Endothelial cell of umbilical vein (primary cell): ENCODE measurements around the gene PCGF5.
"Not testable (repeated sequence)": the region's sequence is repeated elsewhere in the genome, so short reads cannot be mapped to it uniquely, and the experiment has no call there.

Experiments used
- CTCF ChIP-seq, 2 donors: IDR thresholded peaks; 1 replicate in 1 of 2; 2 replicates in 1 of 2; pipeline ENCODE4 v1.5.1; 2011; ENCODE audit warnings: low read length in 2 of 2, mild to moderate bottlenecking in 2 of 2, moderate library complexity in 2 of 2, control low read depth in 1 of 2, inconsistent platforms in 1 of 2, low read depth in 1 of 2; ENCODE audit not compliant: insufficient read depth in 1 of 2; ENCODE audit errors: extremely low read depth in 1 of 2
- EZH2 ChIP-seq: IDR thresholded peaks from 2 replicates; pipeline ENCODE4 v1.6.1; 2012; ENCODE audit warnings: borderline replicate concordance, low read depth, mild to moderate bottlenecking, moderate library complexity, low read length, inconsistent platforms; ENCODE audit not compliant: severe bottlenecking
- GATA2 ChIP-seq: IDR thresholded peaks from 2 replicates; pipeline ENCODE4 v1.7.0; 2011; ENCODE audit warnings: low read depth, mild to moderate bottlenecking, moderate library complexity, mixed read lengths, low read length; ENCODE audit not compliant: insufficient read length, insufficient read depth
- JUN ChIP-seq: IDR thresholded peaks from 2 replicates; pipeline ENCODE4 v1.6.1; 2011; ENCODE audit warnings: borderline replicate concordance, low read depth; ENCODE audit not compliant: insufficient read length, insufficient read depth
- MAX ChIP-seq: IDR thresholded peaks from 2 replicates; pipeline ENCODE4 v1.6.1; 2011; ENCODE audit not compliant: insufficient read depth, insufficient read length
- MYC ChIP-seq: IDR thresholded peaks from one replicate; pipeline ENCODE4 v1.6.1; 2011; ENCODE audit warnings: mild to moderate bottlenecking, low read depth, low read length
- POLR2A ChIP-seq: IDR thresholded peaks from 2 replicates; pipeline ENCODE4 v1.6.1; 2012; ENCODE audit warnings: low read depth, mild to moderate bottlenecking, control low read depth, low read length
- POLR2AphosphoS5 ChIP-seq: IDR thresholded peaks from 2 replicates; pipeline ENCODE4 v1.6.1; 2012; ENCODE audit warnings: low read depth, mild to moderate bottlenecking, control low read depth, low read length, moderate library complexity; ENCODE audit not compliant: insufficient read depth

GRCh38 chr10:91188010-91188409 lies 32.5 kb upstream of the PCGF5 start:
- not testable (repeated sequence) for TF ChIP-seq MAX; POLR2A; CTCF (IDR thresholded peaks at IDR 0.05; ENCODE audit: extremely low read depth in 1 of 2, insufficient read depth in 1 of 2, low read depth in 1 of 2, low read length in 2 of 2); EZH2; POLR2AphosphoS5; MYC; JUN; GATA2
